ENCODE data around the gene GABRB2.

Gene GABRB2

GRCh38 chr5:161333194-161333880, 213.2 kb downstream of the GABRB2 start:
- no peak for DNase-seq
- Histone ChIP-seq H3K27me3 (no peaks in the 10 kb centered on the region), H3K4me1 (no peaks in the 10 kb centered on the region), H3K4me3 (ENCODE audit: low read depth, low read length) (no peak overlapping the region), H3K9me3 (no peaks in the 10 kb centered on the region), H3K36me3 (no peaks in the 10 kb centered on the region)
- TF ChIP-seq CTCF (IDR thresholded peaks at IDR 0.05; ENCODE audit: low read depth, low read length) = no peak

- H3K36me3 ChIP-seq = no peaks in the 10 kb centered on the region
- H3K9me3 ChIP-seq = no peaks in the 10 kb centered on the region
- TF ChIP-seq CTCF (IDR thresholded peaks at IDR 0.05; ENCODE audit: low read depth, low read length) = no peak
- no peaks in the 10 kb centered on the region for H3K27me3 ChIP-seq
- H3K4me3 ChIP-seq (ENCODE audit: low read depth, low read length) = no peak overlapping the region
- no peak for DNase-seq
- H3K4me1 ChIP-seq = no peaks in the 10 kb centered on the region
These were observed 214.2 kb downstream of the GABRB2 start for GRCh38 chr5:161332343-161332742.

- no peak overlapping the region for H3K4me3 ChIP-seq (ENCODE audit: low read depth, low read length)
- no peak for TF ChIP-seq CTCF (IDR thresholded peaks at IDR 0.05; ENCODE audit: low read depth, low read length)
These were observed 232.5 kb downstream of the GABRB2 start for GRCh38 chr5:161314033-161314432.

GRCh38 chr5:161312882-161313281, 233.6 kb downstream of the GABRB2 start:
- Histone ChIP-seq H3K9me3 (no peaks in the 10 kb centered on the region; the same call in 1 of the 2 replicates), H3K27me3 (no peaks in the 10 kb centered on the region), H3K4me3 (ENCODE audit: low read depth, low read length) (no peak overlapping the region), H3K36me3 (no peaks in the 10 kb centered on the region), H3K4me1 (no peaks in the 10 kb centered on the region)
- no peak for TF ChIP-seq CTCF (IDR thresholded peaks at IDR 0.05; ENCODE audit: low read depth, low read length)
- no peak for DNase-seq

More at GRCh38 chr5:161314033-161314432, 232.5 kb downstream of the GABRB2 start:
- no peaks in the 10 kb centered on the region for H3K4me1 ChIP-seq
- no peaks in the 10 kb centered on the region for H3K36me3 ChIP-seq
- H3K9me3 ChIP-seq = no peaks in the 10 kb centered on the region; the same call in 1 of the 2 replicates
- DNase-seq = no peak
- H3K27me3 ChIP-seq = no peaks in the 10 kb centered on the region

GRCh38 chr5:161311965-161312364, 234.6 kb downstream of the GABRB2 start:
- Histone ChIP-seq H3K9me3 (no peaks in the 10 kb centered on the region; the same call in 1 of the 2 replicates), H3K36me3 (no peaks in the 10 kb centered on the region), H3K4me1 (no peaks in the 10 kb centered on the region), H3K4me3 (ENCODE audit: low read depth, low read length) (no peak overlapping the region), H3K27me3 (no peaks in the 10 kb centered on the region)
- DNase-seq = no peak
- no peak for TF ChIP-seq CTCF (IDR thresholded peaks at IDR 0.05; ENCODE audit: low read depth, low read length)

GRCh38 chr5:161311146-161311708, 235.3 kb downstream of the GABRB2 start:
- no peaks in the 10 kb centered on the region; the same call in 1 of the 2 replicates for H3K9me3 ChIP-seq
- no peak for DNase-seq
- H3K4me1 ChIP-seq = no peaks in the 10 kb centered on the region
- no peak for TF ChIP-seq CTCF (IDR thresholded peaks at IDR 0.05; ENCODE audit: low read depth, low read length)
- H3K4me3 ChIP-seq (ENCODE audit: low read depth, low read length) = no peak overlapping the region
- H3K36me3 ChIP-seq = no peaks in the 10 kb centered on the region
- no peaks in the 10 kb centered on the region for H3K27me3 ChIP-seq

All from BE2C (cell line).